Esophagus squamous epithelium (tissue), 4 donors: Measurements from ENCODE around the gene EAPP.
A peak's percentile ranks its signal among the peaks of the same experiment; 100 is the strongest.

Experiments used
- CTCF ChIP-seq, 6 experiments: fragments of 450-650 bp in 4 of 6; fragments of 200-600 bp in 2 of 6; sonication (generic) in 2 of 6; IDR thresholded peaks; one replicate each; pipeline ENCODE4 v1.5.1; 2016 to 2019; ENCODE audit warnings: antibody characterized with exemption in 6 of 6, mild to moderate bottlenecking in 4 of 6, moderate library complexity in 4 of 6
- POLR2A ChIP-seq, 4 donors: fragments of 450-650 bp; IDR thresholded peaks; one replicate each; pipeline ENCODE4 v1.6.1; 2017; ENCODE audit warnings: antibody characterized with exemption in 4 of 4, mild to moderate bottlenecking in 4 of 4, moderate library complexity in 3 of 4

- TF ChIP-seq CTCF (IDR thresholded peaks at IDR 0.05) = peak in 1 of 6 experiments; percentile 25
- peak in 3 of 4 donors; percentile 23 to 45 (median 37) for TF ChIP-seq POLR2A (IDR thresholded peaks at IDR 0.05)
Observed at GRCh38 chr14:34496679-34497513, 42.6 kb downstream of the EAPP start.
